ENCODE results near the gene EEF1A1.

Gene EEF1A1

DNA sequence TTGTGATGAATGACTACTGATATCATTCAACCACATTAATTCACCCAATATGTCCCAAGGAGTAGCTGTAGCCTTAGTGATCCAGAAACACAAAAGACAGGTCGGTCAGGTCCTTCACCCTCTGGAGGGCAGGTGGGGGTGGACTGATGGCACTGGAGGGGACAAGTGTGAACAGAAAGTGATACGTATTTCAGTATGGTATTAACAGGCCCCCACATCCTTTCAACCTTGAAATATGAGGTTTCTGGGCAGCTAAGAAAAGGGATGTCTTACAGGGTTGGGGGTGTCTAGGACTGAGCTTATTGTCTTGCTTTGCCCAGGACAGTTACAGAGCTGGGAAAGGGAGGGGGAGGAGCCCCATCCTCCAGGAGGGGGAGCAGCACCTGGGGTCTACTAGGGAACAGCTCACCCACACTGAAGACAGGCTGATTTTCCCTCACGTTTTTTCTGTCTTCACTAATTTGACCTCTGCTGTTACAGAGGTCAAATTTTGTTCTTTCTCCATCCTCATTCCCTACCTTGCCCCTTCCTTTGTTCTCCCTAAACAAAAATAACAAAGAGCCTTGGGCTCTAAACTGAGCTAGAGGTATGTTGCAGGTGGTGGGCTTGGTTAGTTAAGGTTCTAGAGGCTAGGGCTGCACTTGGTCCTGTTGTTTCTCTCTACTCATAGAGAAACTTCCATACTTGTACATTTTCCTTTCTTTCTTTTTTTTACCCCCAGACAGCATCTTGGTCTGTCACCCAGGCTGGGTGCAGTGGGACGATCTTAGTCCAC lies 38.0 kb upstream of the EEF1A1 start:
- TF ChIP-seq EGR1 (IDR thresholded peaks at IDR 0.05) = no peak
- TF ChIP-seq CREB1 (IDR thresholded peaks at IDR 0.05; ENCODE audit: low read depth) = no peak

DNA sequence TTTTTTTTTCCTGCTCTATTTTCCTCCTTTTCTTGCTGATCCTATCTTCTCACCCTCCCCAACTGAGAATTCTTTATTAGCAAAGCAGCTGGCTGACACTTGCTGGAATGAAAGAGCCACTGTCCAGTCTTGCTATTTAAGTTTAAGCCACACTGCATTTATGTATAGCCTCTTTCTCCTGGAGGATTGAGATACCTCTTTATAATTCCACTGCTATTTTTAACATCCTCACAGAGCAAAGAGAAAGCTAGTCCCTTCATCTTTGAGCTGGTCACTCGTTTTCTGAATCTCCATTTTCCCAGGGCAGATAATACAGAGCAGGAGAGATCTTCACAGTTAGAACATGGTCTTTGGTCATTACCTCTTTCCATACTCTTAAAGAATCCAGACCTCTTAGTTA lies 36.0 kb upstream of the EEF1A1 start:
- TF ChIP-seq EP300 (IDR thresholded peaks at IDR 0.05; ENCODE audit: borderline replicate concordance) (no peak), TCF12 (IDR thresholded peaks at IDR 0.05; ENCODE audit: low read depth) (no peak), TAF1 (IDR thresholded peaks at IDR 0.05; ENCODE audit: low read depth) (no peak), TEAD4 (IDR thresholded peaks at IDR 0.05) (no peak), EGR1 (IDR thresholded peaks at IDR 0.05) (no peak)
- TF ChIP-seq, protein P1, sequence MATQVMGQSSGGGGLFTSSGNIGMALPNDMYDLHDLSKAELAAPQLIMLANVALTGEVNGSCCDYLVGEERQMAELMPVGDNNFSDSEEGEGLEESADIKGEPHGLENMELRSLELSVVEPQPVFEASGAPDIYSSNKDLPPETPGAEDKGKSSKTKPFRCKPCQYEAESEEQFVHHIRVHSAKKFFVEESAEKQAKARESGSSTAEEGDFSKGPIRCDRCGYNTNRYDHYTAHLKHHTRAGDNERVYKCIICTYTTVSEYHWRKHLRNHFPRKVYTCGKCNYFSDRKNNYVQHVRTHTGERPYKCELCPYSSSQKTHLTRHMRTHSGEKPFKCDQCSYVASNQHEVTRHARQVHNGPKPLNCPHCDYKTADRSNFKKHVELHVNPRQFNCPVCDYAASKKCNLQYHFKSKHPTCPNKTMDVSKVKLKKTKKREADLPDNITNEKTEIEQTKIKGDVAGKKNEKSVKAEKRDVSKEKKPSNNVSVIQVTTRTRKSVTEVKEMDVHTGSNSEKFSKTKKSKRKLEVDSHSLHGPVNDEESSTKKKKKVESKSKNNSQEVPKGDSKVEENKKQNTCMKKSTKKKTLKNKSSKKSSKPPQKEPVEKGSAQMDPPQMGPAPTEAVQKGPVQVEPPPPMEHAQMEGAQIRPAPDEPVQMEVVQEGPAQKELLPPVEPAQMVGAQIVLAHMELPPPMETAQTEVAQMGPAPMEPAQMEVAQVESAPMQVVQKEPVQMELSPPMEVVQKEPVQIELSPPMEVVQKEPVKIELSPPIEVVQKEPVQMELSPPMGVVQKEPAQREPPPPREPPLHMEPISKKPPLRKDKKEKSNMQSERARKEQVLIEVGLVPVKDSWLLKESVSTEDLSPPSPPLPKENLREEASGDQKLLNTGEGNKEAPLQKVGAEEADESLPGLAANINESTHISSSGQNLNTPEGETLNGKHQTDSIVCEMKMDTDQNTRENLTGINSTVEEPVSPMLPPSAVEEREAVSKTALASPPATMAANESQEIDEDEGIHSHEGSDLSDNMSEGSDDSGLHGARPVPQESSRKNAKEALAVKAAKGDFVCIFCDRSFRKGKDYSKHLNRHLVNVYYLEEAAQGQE (IDR thresholded peaks at IDR 0.05; ENCODE audit: low read depth) = no peak
- TF ChIP-seq, protein P2, sequence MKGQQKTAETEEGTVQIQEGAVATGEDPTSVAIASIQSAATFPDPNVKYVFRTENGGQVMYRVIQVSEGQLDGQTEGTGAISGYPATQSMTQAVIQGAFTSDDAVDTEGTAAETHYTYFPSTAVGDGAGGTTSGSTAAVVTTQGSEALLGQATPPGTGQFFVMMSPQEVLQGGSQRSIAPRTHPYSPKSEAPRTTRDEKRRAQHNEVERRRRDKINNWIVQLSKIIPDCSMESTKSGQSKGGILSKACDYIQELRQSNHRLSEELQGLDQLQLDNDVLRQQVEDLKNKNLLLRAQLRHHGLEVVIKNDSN (IDR thresholded peaks at IDR 0.05) = no peak

DNA sequence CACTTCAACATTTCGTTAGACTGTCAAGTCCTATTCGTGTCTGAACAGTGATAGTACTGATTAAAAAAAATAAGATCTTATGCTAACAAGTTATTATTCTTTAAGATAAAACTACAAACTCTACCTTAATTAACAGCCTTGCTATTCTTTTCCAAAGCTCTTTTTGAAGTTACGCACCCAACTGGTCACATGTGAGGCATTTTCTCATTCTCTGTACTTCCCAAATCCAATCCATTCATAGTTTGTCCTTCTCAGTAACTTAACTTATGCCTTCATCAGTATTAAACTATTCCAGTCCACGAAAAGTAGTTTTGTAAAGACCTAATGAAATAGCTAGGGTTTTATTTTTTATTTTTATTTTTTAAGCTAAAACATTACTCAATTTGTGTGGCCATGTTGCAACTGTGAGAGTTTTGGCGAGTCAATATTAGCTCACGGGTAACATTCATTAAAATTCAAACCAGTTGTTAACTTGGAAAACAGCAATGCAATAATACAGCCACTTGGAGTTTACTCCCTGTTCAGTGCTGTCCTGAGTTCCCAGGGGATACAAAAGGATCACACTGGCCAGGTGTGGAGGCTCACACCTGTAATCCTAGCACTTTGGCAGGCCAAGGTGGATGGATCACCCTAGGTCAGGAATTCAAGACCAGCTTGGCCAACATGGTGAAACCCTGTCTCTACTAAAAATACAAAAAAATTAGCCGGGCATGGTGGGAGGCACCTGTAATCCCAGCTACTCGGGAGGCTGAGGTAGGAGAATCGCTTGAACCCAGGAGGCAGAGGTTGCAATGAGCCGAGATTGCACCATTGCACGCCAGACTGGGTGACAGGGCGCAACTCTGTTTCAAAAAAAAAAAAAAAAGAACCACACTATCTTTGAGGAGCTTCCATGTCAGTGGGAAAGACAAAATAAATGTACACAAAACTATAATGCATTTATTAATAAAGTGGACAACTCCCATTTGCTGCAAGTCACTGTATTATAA lies 27.9 kb upstream of the EEF1A1 start:
- TF ChIP-seq EP300 (IDR thresholded peaks at IDR 0.05; ENCODE audit: borderline replicate concordance) (no peak), NFIC (IDR thresholded peaks at IDR 0.05) (no peak), CEBPB (IDR thresholded peaks at IDR 0.05) (no peak), TEAD4 (IDR thresholded peaks at IDR 0.05) (no peak), CREB1 (IDR thresholded peaks at IDR 0.05; ENCODE audit: low read depth) (no peak), TCF12 (IDR thresholded peaks at IDR 0.05; ENCODE audit: low read depth) (no peak), ZBTB7A (IDR thresholded peaks at IDR 0.05; ENCODE audit: low read depth) (no peak), FOXM1 (IDR thresholded peaks at IDR 0.05; ENCODE audit: borderline replicate concordance, low read depth) (no peak), RAD21 (IDR thresholded peaks at IDR 0.05; ENCODE audit: low read depth) (no peak), TAF1 (IDR thresholded peaks at IDR 0.05; ENCODE audit: low read depth) (no peak), YY1 (IDR thresholded peaks at IDR 0.05; ENCODE audit: low read depth) (no peak), EGR1 (IDR thresholded peaks at IDR 0.05) (no peak)
- TF ChIP-seq, protein P1 (IDR thresholded peaks at IDR 0.05; ENCODE audit: low read depth) = no peak
- TF ChIP-seq, protein P3, sequence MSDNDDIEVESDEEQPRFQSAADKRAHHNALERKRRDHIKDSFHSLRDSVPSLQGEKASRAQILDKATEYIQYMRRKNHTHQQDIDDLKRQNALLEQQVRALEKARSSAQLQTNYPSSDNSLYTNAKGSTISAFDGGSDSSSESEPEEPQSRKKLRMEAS (IDR thresholded peaks at IDR 0.05) = no peak
- TF ChIP-seq, protein P2 (IDR thresholded peaks at IDR 0.05) = no peak

DNA sequence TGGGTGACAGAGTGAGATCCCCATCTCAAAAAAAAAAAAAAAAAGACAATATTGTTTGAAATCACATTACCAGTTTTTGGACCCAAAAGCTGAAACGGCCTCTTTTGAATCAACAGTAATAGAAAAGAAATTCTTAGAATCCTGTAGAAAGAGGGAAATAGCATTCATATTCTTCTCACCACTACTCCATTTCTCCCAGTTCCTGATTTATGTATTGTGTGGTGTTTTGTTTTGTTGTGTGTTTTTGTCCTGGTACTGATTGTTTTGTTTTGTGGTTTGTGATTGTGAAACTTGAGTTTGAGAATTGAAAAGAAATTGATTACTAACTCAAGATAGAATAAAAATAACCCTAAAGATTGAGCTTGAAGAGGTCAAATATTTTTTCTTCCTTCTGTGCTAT lies 26.2 kb upstream of the EEF1A1 start:
- TF ChIP-seq, protein P3 (IDR thresholded peaks at IDR 0.05) = no peak
- TF ChIP-seq FOXM1 (IDR thresholded peaks at IDR 0.05; ENCODE audit: borderline replicate concordance, low read depth) (no peak), YY1 (IDR thresholded peaks at IDR 0.05; ENCODE audit: low read depth) (no peak), TCF12 (IDR thresholded peaks at IDR 0.05; ENCODE audit: low read depth) (no peak), TEAD4 (IDR thresholded peaks at IDR 0.05) (no peak)

DNA sequence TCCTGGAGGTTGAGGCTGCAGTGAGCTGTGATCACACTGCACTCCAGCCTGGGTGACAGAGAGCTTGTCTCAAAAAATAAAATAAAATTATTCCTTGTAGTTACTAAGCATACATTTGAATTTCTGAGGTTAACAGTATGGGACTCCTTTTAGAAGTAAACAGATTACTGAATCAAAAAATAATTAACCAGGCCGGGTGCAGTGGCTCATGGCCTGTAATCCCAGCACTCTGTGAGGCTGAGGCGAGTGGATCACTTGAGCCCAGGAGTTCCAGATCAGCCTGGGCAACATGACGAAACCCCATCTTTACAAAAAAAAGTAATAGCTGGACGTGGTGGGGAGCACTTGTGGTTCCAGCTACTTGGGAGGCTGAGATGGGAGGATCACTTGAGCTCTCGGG lies 22.1 kb upstream of the EEF1A1 start:
- TF ChIP-seq TCF12 (IDR thresholded peaks at IDR 0.05; ENCODE audit: low read depth) = no peak
- no peak for TF ChIP-seq CEBPB (IDR thresholded peaks at IDR 0.05)
- no peak for TF ChIP-seq ZBTB7A (IDR thresholded peaks at IDR 0.05; ENCODE audit: low read depth)
- TF ChIP-seq, protein P2 (IDR thresholded peaks at IDR 0.05) = no peak
- TF ChIP-seq CREB1 (IDR thresholded peaks at IDR 0.05; ENCODE audit: low read depth) = no peak
- TF ChIP-seq, protein P3 (IDR thresholded peaks at IDR 0.05) = no peak
- TF ChIP-seq NFIC (IDR thresholded peaks at IDR 0.05) = no peak
- TF ChIP-seq FOXM1 (IDR thresholded peaks at IDR 0.05; ENCODE audit: borderline replicate concordance, low read depth) = no peak
- TF ChIP-seq YY1 (IDR thresholded peaks at IDR 0.05; ENCODE audit: low read depth) = no peak
- TF ChIP-seq, protein P1 (IDR thresholded peaks at IDR 0.05; ENCODE audit: low read depth) = no peak
- no peak for TF ChIP-seq TEAD4 (IDR thresholded peaks at IDR 0.05)
- TF ChIP-seq EGR1 (IDR thresholded peaks at IDR 0.05) = no peak
- no peak for TF ChIP-seq TAF1 (IDR thresholded peaks at IDR 0.05; ENCODE audit: low read depth)
- no peak for TF ChIP-seq EP300 (IDR thresholded peaks at IDR 0.05; ENCODE audit: borderline replicate concordance)
- no peak for TF ChIP-seq RAD21 (IDR thresholded peaks at IDR 0.05; ENCODE audit: low read depth)

Measured in Ishikawa (cell line).